ENCODE results near the gene DCST1. TPM values are rescaled to one million over a fixed set of nuclear protein-coding genes. Genes with fewer than 3 reads are reported as not detected.

DCST1 gene
- total and polyA plus RNA-seq, 8 donors = 0.57 to 0.87 (median 0.79) TPM; not detected in 2

DNA sequence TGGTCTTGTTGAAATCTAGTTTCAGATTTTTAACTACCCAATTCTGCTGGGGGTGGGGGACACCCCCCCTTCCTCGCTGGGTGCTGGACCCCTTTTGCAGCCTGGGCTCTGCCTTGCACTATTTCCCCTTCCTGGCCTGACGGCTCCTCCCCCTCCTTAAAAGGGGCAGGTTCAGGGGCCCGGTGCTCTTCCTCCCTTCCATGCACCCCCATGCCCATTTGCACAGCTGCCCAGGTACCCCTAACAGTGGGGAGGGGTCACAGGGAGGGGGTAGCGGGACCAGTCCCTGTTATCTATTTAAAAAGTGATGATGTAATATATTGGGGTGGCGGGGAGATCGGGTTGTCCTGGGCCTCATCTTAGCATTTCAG, 15.7 kb upstream of the DCST1 start:
- Histone ChIP-seq H3K4me1 (peaks cover 20 to 65% of the 10 kb centered on the region in 2 donors), H3K27ac (peak overlapping the region; percentile 74 to 78), H3K36me3 (peaks cover 0 to 56% of the 10 kb centered on the region in 2 donors), H3K27me3 (no peaks in the 10 kb centered on the region), H3K4me3 (peak overlapping the region in 1 of 2 donors; percentile 36), H3K9me3 (no peaks in the 10 kb centered on the region)
- TF ChIP-seq, protein P1, sequence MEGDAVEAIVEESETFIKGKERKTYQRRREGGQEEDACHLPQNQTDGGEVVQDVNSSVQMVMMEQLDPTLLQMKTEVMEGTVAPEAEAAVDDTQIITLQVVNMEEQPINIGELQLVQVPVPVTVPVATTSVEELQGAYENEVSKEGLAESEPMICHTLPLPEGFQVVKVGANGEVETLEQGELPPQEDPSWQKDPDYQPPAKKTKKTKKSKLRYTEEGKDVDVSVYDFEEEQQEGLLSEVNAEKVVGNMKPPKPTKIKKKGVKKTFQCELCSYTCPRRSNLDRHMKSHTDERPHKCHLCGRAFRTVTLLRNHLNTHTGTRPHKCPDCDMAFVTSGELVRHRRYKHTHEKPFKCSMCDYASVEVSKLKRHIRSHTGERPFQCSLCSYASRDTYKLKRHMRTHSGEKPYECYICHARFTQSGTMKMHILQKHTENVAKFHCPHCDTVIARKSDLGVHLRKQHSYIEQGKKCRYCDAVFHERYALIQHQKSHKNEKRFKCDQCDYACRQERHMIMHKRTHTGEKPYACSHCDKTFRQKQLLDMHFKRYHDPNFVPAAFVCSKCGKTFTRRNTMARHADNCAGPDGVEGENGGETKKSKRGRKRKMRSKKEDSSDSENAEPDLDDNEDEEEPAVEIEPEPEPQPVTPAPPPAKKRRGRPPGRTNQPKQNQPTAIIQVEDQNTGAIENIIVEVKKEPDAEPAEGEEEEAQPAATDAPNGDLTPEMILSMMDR (IDR thresholded peaks at IDR 0.05) = no peak
- DNase-seq = no peak
- no peak for ATAC-seq
- intact Hi-C loops (cut with DNase I) = no loop called here

GRCh38 chr1:155018617-155019348, 14.8 kb upstream of the DCST1 start:
- no peak for ATAC-seq
- TF ChIP-seq, protein P1 (IDR thresholded peaks at IDR 0.05) = no peak
- Histone ChIP-seq H3K27ac (peak overlapping the region in 1 of 2 donors; percentile 13), H3K4me1 (peaks cover 20 to 57% of the 10 kb centered on the region in 2 donors), H3K36me3 (peaks cover 0 to 55% of the 10 kb centered on the region in 2 donors), H3K27me3 (no peaks in the 10 kb centered on the region), H3K4me3 (no peak overlapping the region), H3K9me3 (no peaks in the 10 kb centered on the region)
- intact Hi-C loops (cut with DNase I) = no loop called here
- DNase-seq = no peak

DNA sequence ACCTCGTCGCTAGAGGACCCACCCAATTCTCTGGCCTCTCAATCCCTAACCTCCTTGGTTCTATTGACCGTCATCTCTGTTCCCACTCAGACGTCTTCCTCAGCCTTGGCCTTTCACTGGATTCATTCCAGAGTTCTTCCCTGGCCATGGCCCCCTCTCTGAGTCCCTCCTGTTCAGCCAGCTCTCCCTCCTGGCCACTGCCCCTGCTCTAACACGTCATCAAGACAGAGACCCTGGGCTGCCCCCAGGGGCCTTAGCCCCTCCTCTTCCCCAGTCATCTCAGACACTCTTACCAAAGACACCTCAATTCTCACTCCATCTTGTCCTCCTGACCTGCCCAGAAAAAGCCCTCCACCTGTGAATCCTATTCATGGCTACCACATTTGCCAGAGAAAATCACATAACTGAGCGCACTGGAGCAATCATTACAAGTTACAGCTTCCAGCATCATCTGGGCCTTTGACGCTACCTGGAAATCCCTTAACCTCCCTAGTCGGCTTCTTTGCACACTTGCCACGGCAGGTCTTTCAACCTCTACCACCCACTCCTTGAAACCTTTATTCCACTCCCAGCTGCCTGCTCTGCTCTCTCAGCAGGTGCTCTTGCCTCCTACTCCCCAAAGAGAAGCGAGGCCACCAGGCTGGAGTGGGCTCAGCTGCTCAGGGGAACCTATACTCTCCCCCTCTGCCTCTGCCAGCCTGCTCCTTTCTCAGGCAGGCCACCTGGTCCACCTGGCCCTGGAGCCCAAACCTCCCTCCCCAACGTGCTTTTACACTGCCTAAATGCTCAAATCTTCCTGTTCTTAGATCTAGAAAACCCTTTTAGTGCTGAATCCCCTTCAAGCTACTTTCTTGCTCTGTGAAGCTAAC, 14.0 kb upstream of the DCST1 start:
- Histone ChIP-seq H3K4me1 (peaks cover 20 to 49% of the 10 kb centered on the region in 2 donors), H3K27ac (no peak overlapping the region), H3K27me3 (no peaks in the 10 kb centered on the region), H3K4me3 (no peak overlapping the region), H3K9me3 (no peaks in the 10 kb centered on the region), H3K36me3 (peaks cover 0 to 46% of the 10 kb centered on the region in 2 donors)
- intact Hi-C loops (cut with DNase I) = no loop called here
- TF ChIP-seq, protein P1 (IDR thresholded peaks at IDR 0.05) = no peak
- DNase-seq = no peak
- ATAC-seq = no peak

GRCh38 chr1:155022136-155022926, 11.3 kb upstream of the DCST1 start:
- no peak overlapping the region for H3K4me3 ChIP-seq
- H3K27me3 ChIP-seq = no peaks in the 10 kb centered on the region
- peaks cover 12 to 22% of the 10 kb centered on the region in 2 donors for H3K4me1 ChIP-seq
- intact Hi-C loops (cut with DNase I) = no loop called here
- no peaks in the 10 kb centered on the region for H3K9me3 ChIP-seq
- H3K36me3 ChIP-seq = peaks cover 0 to 20% of the 10 kb centered on the region in 2 donors
- DNase-seq (no peak), ATAC-seq (no peak)
- no peak overlapping the region for H3K27ac ChIP-seq
- TF ChIP-seq, protein P1 (IDR thresholded peaks at IDR 0.05) = no peak
